22Rv1 (cell line): ENCODE data around the gene SH3TC1.

ENCODE experiments used
- ZFX ChIP-seq: fragments of 450-650 bp; IDR thresholded peaks from 2 replicates; pipeline ENCODE4 v1.6.1; 2017; ENCODE audit warnings: antibody characterized with exemption, borderline replicate concordance
- TF ChIP-seq, protein P1 (sequence below): fragments of 450-650 bp; IDR thresholded peaks from 2 replicates; pipeline ENCODE4 v1.5.1; 2017; ENCODE audit warnings: mild to moderate bottlenecking

DNA sequence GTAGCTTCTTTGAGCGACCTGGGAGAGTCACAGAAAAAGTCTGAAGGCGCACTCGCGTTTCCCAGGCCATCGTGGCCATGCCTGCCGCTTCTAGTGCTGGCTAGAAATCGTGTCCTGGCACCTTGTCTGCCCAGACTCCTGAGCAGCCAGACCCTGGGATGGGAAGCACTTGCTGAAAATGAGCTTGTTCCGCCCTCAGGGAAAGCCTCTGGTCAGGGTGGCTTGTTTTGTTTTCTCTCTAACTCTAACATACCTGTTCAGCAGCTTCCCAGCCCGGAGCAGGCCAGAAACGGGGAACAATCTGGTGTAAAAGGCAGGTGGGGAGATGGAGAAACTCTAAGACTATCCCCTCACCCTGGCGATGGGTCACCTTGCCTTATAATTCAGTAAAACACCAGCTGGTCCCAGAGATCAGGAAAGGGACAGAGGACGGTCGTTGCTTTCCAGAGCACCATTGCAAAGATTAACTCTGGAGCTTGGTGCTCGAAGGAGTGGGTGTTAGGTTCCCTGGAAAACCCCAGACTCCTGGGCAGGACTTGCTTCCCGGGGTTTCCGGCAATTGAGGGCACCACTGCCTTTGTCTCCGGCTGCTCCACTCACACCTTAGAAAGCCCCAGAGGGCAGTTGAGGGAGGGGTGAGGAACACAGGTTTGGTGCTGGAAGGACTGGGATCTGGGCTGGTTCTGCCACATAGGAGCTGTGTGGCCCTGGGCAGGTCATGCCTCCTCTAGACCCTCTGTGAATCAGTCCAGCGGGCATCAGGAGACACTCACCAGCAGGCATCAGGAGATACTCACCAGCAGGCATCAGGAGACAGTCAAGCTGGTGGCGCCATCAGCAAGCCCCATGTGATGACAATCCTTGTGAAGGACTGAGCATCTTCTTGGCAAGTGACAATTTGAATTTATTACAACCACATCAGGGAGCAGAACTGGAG, 4.5 kb upstream of the SH3TC1 start:
- TF ChIP-seq, protein P1, sequence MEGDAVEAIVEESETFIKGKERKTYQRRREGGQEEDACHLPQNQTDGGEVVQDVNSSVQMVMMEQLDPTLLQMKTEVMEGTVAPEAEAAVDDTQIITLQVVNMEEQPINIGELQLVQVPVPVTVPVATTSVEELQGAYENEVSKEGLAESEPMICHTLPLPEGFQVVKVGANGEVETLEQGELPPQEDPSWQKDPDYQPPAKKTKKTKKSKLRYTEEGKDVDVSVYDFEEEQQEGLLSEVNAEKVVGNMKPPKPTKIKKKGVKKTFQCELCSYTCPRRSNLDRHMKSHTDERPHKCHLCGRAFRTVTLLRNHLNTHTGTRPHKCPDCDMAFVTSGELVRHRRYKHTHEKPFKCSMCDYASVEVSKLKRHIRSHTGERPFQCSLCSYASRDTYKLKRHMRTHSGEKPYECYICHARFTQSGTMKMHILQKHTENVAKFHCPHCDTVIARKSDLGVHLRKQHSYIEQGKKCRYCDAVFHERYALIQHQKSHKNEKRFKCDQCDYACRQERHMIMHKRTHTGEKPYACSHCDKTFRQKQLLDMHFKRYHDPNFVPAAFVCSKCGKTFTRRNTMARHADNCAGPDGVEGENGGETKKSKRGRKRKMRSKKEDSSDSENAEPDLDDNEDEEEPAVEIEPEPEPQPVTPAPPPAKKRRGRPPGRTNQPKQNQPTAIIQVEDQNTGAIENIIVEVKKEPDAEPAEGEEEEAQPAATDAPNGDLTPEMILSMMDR = no peak
- no peak for TF ChIP-seq ZFX
